Endothelial cell of umbilical vein (primary cell): ENCODE data around the gene WFIKKN1. TPM values are rescaled to one million over a fixed set of nuclear protein-coding genes. Genes with fewer than 3 reads are reported as not detected.

Experiments
- BruUV-seq: library from RNA; stranded (reverse); fragments of 400-500 nt; replicated peaks from 2 replicates; lab custom pipeline; 2021; lab: Mats Ljungman, UMichigan
- CTCF ChIA-PET: fragments of 300-600, 350-600 bp; sonication (Branson Sonifier 250); formaldehyde crosslinking; loops from one replicate; lab custom pipeline; 2021; ENCODE audit warnings: antibody characterized with exemption, inconsistent platforms; lab: Charles Lee
- POLR2A ChIA-PET: fragments of 300-600, 350-600 bp; sonication (Branson Sonifier 250); formaldehyde crosslinking; loops from one replicate; lab custom pipeline; 2021; ENCODE audit warnings: antibody characterized with exemption, inconsistent platforms; lab: Charles Lee
- DNase-seq: peaks from one replicate; pipeline ENCODE4 v3.0.0-alpha.2; 2011; ENCODE audit warnings: low read depth, low spot score
- FAIRE-seq: peaks from 2 replicates; lab custom pipeline; 2011; peaks lifted over from hg19 to GRCh38; lab: Jason Lieb, UNC
- H2AFZ ChIP-seq: 2 replicates; pipeline ENCODE4 v1.6.0; 2012; ENCODE audit warnings: low read depth, low read length, control low read depth, inconsistent platforms
- H3K27ac ChIP-seq: 2 replicates; pipeline ENCODE4 v1.5.1; 2011; ENCODE audit warnings: low read depth, mild to moderate bottlenecking, control low read depth, low read length, moderate library complexity; ENCODE audit not compliant: insufficient read depth
- H3K27me3 ChIP-seq, 2 experiments: 2 replicates each; pipeline versions ENCODE4 v1.6.0 to v1.6.1; 2011; ENCODE audit warnings: low read length in 2 of 2, mixed read lengths in 1 of 2; ENCODE audit not compliant: control insufficient read depth in 2 of 2, insufficient read depth in 2 of 2
- H3K36me3 ChIP-seq, 2 experiments: 2 replicates in 1 of 2; 3 replicates in 1 of 2; pipeline ENCODE4 v1.5.1; 2011; ENCODE audit warnings: low read length in 2 of 2, mild to moderate bottlenecking in 1 of 2, moderate library complexity in 1 of 2; ENCODE audit not compliant: control insufficient read depth in 2 of 2, insufficient read depth in 2 of 2; ENCODE audit errors: extremely low read depth in 1 of 2
- H3K4me1 ChIP-seq: 3 replicates; pipeline ENCODE4 v1.5.1; 2011; ENCODE audit warnings: mild to moderate bottlenecking, low read length; ENCODE audit not compliant: control insufficient read depth, insufficient read depth; ENCODE audit errors: extremely low read depth
- H3K4me2 ChIP-seq: 2 replicates; pipeline ENCODE4 v1.6.1; 2011; ENCODE audit warnings: low read length, control low read depth, mixed read lengths; ENCODE audit not compliant: insufficient read depth
- H3K4me3 ChIP-seq, 3 experiments: fragments of 200-600 bp in 1 of 3; sonication (generic), shearing (Covaris generic) in 1 of 3; replicated peaks in 1 of 3; 2 replicates each; pipeline ENCODE4 v1.5.1; 2011 to 2016; ENCODE audit warnings: control low read depth in 3 of 3, low read length in 3 of 3, mild to moderate bottlenecking in 2 of 3, inconsistent platforms in 1 of 3, low read depth in 1 of 3, moderate library complexity in 1 of 3; ENCODE audit not compliant: insufficient read depth in 1 of 3
- H3K79me2 ChIP-seq: 2 replicates; pipeline ENCODE4 v1.6.0; 2012; ENCODE audit warnings: low read length, inconsistent platforms; ENCODE audit not compliant: control insufficient read depth, insufficient read depth
- H3K9ac ChIP-seq: replicated peaks from 2 replicates; pipeline ENCODE3; 2011; ENCODE audit warnings: low read length, control low read depth; ENCODE audit not compliant: insufficient read depth; ENCODE audit errors: extremely low read depth
- H3K9me1 ChIP-seq: replicated peaks from 3 replicates; pipeline ENCODE4 v1.6.0; 2011; ENCODE audit warnings: mild to moderate bottlenecking, low read length; ENCODE audit not compliant: control insufficient read depth, insufficient read depth; ENCODE audit errors: extremely low read depth
- H3K9me3 ChIP-seq: replicated peaks from 2 replicates; pipeline ENCODE4 v1.5.1; 2012; ENCODE audit warnings: low read length, inconsistent platforms; ENCODE audit not compliant: control insufficient read depth, insufficient read depth
- H4K20me1 ChIP-seq: replicated peaks from 2 replicates; pipeline ENCODE3; 2011; ENCODE audit warnings: mild to moderate bottlenecking, low read length; ENCODE audit not compliant: control insufficient read depth, insufficient read depth; ENCODE audit errors: extremely low read depth
- EZH2 ChIP-seq: IDR thresholded peaks from 2 replicates; pipeline ENCODE4 v1.6.1; 2012; ENCODE audit warnings: borderline replicate concordance, low read depth, mild to moderate bottlenecking, moderate library complexity, low read length, inconsistent platforms; ENCODE audit not compliant: severe bottlenecking
- GATA2 ChIP-seq: IDR thresholded peaks from 2 replicates; pipeline ENCODE4 v1.7.0; 2011; ENCODE audit warnings: low read depth, mild to moderate bottlenecking, moderate library complexity, mixed read lengths, low read length; ENCODE audit not compliant: insufficient read length, insufficient read depth
- POLR2A ChIP-seq: IDR thresholded peaks from 2 replicates; pipeline ENCODE4 v1.6.1; 2012; ENCODE audit warnings: low read depth, mild to moderate bottlenecking, control low read depth, low read length
- dilution Hi-C: fragments of 300-500 bp; cut with MboI; formaldehyde crosslinking; loops from one replicate; pipeline ENCODE4 v1.15.0; 2019; ENCODE audit warnings: low sequenced_read_pairs; ENCODE audit not compliant: extremely low pct_ligation_motif_present
- intact Hi-C: fragments of 100-400 bp; cut with micrococcal nuclease; formaldehyde crosslinking; loops from one replicate; pipeline ENCODE4 v1.10.0; 2022
- polyA plus RNA-seq, 4 experiments: library from polyadenylated mRNA; depleted of rRNA in 3 of 4; stranded (reverse) in 3 of 4; unstranded in 1 of 4; fragments of >200 nt; gene quantifications; 2 replicates each; pipeline versions ENCODE4 v1.2.1 to v1.2.3, GENCODE V29; 2011 to 2012; ENCODE audit warnings: missing spikeins in 1 of 4
- total RNA-seq: library from RNA; stranded (reverse); gene quantifications from 2 replicates; pipeline ENCODE4 v1.2.3, GENCODE V29; 2021

Gene WFIKKN1
- total and polyA plus RNA-seq, 2 donors (not counting 3 experiments of a cell fraction or from before 2014, with no cell fraction given), result 0.06 to 0.40 TPM

DNA sequence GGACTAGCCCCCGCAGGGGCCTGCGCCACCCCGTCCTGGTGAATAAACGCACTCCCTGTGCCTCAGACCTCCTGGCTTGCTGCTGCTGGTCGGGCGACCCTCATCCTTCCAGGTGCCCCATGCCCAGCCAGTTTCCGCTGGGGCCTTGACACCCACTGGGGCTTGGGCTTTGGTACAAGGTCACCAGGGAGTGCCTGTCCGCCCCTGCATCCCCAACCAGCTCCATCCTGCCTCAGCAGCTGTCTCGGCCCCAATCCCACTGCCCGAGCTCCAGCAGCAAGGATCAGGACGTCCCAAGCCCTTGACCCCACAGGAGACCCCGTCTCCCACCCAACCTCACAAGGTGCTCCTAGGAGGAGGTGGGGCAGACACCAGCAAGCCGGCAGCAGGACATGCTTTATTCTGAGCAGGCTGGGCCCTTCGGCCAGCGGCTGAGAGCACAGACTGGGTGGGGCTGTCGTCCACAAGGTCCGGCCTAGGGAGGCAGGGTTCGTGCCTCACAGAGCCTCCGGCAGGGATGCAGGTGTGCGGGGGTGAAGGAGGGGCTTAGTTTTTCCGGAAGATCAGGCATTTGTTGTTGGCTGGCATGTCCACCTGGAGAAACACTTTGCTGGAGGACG lies 3.4 kb downstream of the WFIKKN1 start:
- Histone ChIP-seq H3K4me1 (peaks cover 4% of the 10 kb centered on the region), H3K4me2 (no peak overlapping the region), H3K9ac (no peak overlapping the region), H3K36me3 (no peaks in the 10 kb centered on the region), H3K79me2 (peaks cover 8% of the 10 kb centered on the region), H2AFZ (no peak overlapping the region), H3K9me3 (no peaks in the 10 kb centered on the region), H3K4me3 (no peak overlapping the region), H3K27ac (no peak overlapping the region), H4K20me1 (no peaks in the 10 kb centered on the region), H3K9me1 (no peaks in the 10 kb centered on the region), H3K27me3 (no peaks in the 10 kb centered on the region)
- ChIA-PET CTCF (no interaction called here), POLR2A (no interaction called here)
- DNase-seq, result no peak
- TF ChIP-seq GATA2 (no peak), EZH2 (no peak)
- BruUV-seq, result no TSS peak
- no peak for FAIRE-seq
- dilution Hi-C loops (no loop called here), intact Hi-C loops (no loop called here)

DNA sequence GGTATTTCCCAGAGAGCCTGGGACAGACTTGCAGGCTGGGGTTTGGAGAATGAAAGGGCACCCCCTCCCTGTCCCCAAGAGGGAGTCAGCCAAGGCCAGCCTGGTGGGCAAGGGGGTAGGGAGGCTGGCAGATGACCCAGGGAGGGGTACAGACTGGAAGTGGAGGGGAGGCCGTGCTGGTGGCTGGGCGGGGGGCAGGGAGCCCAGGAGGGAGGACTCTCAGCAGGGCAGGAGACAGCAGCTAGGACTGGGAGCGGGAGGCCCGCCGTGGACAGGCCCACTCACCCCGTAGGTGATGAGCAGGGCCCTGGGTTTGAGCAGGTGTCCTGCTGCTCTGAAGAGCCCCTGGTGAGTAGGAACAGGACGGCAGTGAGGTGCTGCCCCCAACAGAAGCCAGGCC lies 4.2 kb downstream of the WFIKKN1 start:
- BruUV-seq, result no TSS peak
- H3K36me3 ChIP-seq, result no peaks in the 10 kb centered on the region
- no peak overlapping the region for H3K9ac ChIP-seq
- no peaks in the 10 kb centered on the region for H4K20me1 ChIP-seq
- peak overlapping the region; percentile 48 for H3K4me2 ChIP-seq
- H3K9me3 ChIP-seq, result no peaks in the 10 kb centered on the region
- H3K9me1 ChIP-seq, result no peaks in the 10 kb centered on the region
- no peak overlapping the region for H2AFZ ChIP-seq
- ChIA-PET POLR2A (no interaction called here), CTCF (interaction anchor here (0.6 to 0.8 kb wide), 2 partner anchors 14 to 45 kb away, joined by 3 read pairs; partner anchors contain the start of gene RAB40C)
- intact Hi-C loops, result no loop called here
- FAIRE-seq, result no peak
- no peaks in the 10 kb centered on the region for H3K27me3 ChIP-seq
- H3K4me1 ChIP-seq, result peaks cover 4% of the 10 kb centered on the region
- peaks cover 8% of the 10 kb centered on the region for H3K79me2 ChIP-seq
- H3K4me3 ChIP-seq, result peak overlapping the region in 2 of 3 experiments; percentile 61 to 82
- dilution Hi-C loops, result no loop called here
- no peak for DNase-seq
- H3K27ac ChIP-seq, result no peak overlapping the region
- no peak for TF ChIP-seq POLR2A
